ENCODE results near the gene DOCK2.

- TF ChIP-seq, protein P1, sequence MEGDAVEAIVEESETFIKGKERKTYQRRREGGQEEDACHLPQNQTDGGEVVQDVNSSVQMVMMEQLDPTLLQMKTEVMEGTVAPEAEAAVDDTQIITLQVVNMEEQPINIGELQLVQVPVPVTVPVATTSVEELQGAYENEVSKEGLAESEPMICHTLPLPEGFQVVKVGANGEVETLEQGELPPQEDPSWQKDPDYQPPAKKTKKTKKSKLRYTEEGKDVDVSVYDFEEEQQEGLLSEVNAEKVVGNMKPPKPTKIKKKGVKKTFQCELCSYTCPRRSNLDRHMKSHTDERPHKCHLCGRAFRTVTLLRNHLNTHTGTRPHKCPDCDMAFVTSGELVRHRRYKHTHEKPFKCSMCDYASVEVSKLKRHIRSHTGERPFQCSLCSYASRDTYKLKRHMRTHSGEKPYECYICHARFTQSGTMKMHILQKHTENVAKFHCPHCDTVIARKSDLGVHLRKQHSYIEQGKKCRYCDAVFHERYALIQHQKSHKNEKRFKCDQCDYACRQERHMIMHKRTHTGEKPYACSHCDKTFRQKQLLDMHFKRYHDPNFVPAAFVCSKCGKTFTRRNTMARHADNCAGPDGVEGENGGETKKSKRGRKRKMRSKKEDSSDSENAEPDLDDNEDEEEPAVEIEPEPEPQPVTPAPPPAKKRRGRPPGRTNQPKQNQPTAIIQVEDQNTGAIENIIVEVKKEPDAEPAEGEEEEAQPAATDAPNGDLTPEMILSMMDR (IDR thresholded peaks at IDR 0.05), result no peak
- no peak for TF ChIP-seq EZH2 (IDR thresholded peaks at IDR 0.05; ENCODE audit: borderline replicate concordance, insufficient read depth, low read depth, low read length, poor library complexity, severe bottlenecking)
Measured at GRCh38 chr5:170020423-170020822, 383.3 kb downstream of the DOCK2 start.
